ENCODE measurements around the gene ARHGAP44. TPM values are rescaled to one million over a fixed set of nuclear protein-coding genes. Genes with fewer than 3 reads are reported as not detected.
"Not testable (repeated sequence)": the region's sequence is repeated elsewhere in the genome, so short reads cannot be mapped to it uniquely, and the experiment has no call there.

Gene ARHGAP44
- polyA plus RNA-seq, 2 donors, result 0.81 to 0.96 TPM

- H3K36me3 ChIP-seq (ENCODE audit: control insufficient read depth in 2 of 2, insufficient read depth in 2 of 2, low read length in 1 of 2), result no peaks in the 10 kb centered on the region
- H3K27me3 ChIP-seq (ENCODE audit: control insufficient read depth in 1 of 2, insufficient read depth in 2 of 2, low read length in 2 of 2), result no peaks in the 10 kb centered on the region
- H3K4me3 ChIP-seq (ENCODE audit: low read depth in 1 of 2, low read length in 2 of 2), result no peak overlapping the region
- no peaks in the 10 kb centered on the region for H3K4me1 ChIP-seq (ENCODE audit: control insufficient read depth in 2 of 2, insufficient read depth in 2 of 2, low read length in 1 of 2)
- H3K9me3 ChIP-seq (ENCODE audit: control insufficient read depth in 2 of 2, insufficient read depth in 1 of 2, low read depth in 1 of 2, low read length in 1 of 2), result no peaks in the 10 kb centered on the region
- H3K27ac ChIP-seq (ENCODE audit: low read depth in 2 of 2, low read length in 1 of 2), result no peak overlapping the region
- WGBS, 2 donors, result 76 to 77% methylated on average over 8 of the region's 8 CpGs
Measured at GRCh38 chr17:12877953-12878669, 88.8 kb downstream of the ARHGAP44 start.

GRCh38 chr17:12879096-12879495 is 89.8 kb downstream of the ARHGAP44 start:
- not testable (repeated sequence) for H3K36me3 ChIP-seq (ENCODE audit: control insufficient read depth in 2 of 2, insufficient read depth in 2 of 2, low read length in 1 of 2); H3K27ac ChIP-seq (ENCODE audit: low read depth in 2 of 2, low read length in 1 of 2); H3K4me1 ChIP-seq (ENCODE audit: control insufficient read depth in 2 of 2, insufficient read depth in 2 of 2, low read length in 1 of 2); H3K9me3 ChIP-seq (ENCODE audit: control insufficient read depth in 2 of 2, insufficient read depth in 1 of 2, low read depth in 1 of 2, low read length in 1 of 2); H3K27me3 ChIP-seq (ENCODE audit: control insufficient read depth in 1 of 2, insufficient read depth in 2 of 2, low read length in 2 of 2); H3K4me3 ChIP-seq (ENCODE audit: low read depth in 1 of 2, low read length in 2 of 2)
- 88 to 90% methylated on average over 5 of the region's 5 CpGs for WGBS, 2 donors

GRCh38 chr17:12883472-12883871 is 94.2 kb downstream of the ARHGAP44 start:
- no peaks in the 10 kb centered on the region for H3K4me1 ChIP-seq (ENCODE audit: control insufficient read depth in 2 of 2, insufficient read depth in 2 of 2, low read length in 1 of 2)
- H3K9me3 ChIP-seq (ENCODE audit: control insufficient read depth in 2 of 2, insufficient read depth in 1 of 2, low read depth in 1 of 2, low read length in 1 of 2), result no peaks in the 10 kb centered on the region
- no peak overlapping the region for H3K27ac ChIP-seq (ENCODE audit: low read depth in 2 of 2, low read length in 1 of 2)
- 67 to 69% methylated on average over 2 of the region's 2 CpGs for WGBS, 2 donors
- no peak overlapping the region for H3K4me3 ChIP-seq (ENCODE audit: low read depth in 1 of 2, low read length in 2 of 2)
- H3K36me3 ChIP-seq (ENCODE audit: control insufficient read depth in 2 of 2, insufficient read depth in 2 of 2, low read length in 1 of 2), result no peaks in the 10 kb centered on the region
- no peaks in the 10 kb centered on the region for H3K27me3 ChIP-seq (ENCODE audit: control insufficient read depth in 1 of 2, insufficient read depth in 2 of 2, low read length in 2 of 2)

GRCh38 chr17:12887088-12887487 is 97.8 kb downstream of the ARHGAP44 start:
- Histone ChIP-seq H3K27ac (ENCODE audit: low read depth in 2 of 2, low read length in 1 of 2) (no peak overlapping the region), H3K36me3 (ENCODE audit: control insufficient read depth in 2 of 2, insufficient read depth in 2 of 2, low read length in 1 of 2) (no peaks in the 10 kb centered on the region), H3K4me1 (ENCODE audit: control insufficient read depth in 2 of 2, insufficient read depth in 2 of 2, low read length in 1 of 2) (no peaks in the 10 kb centered on the region), H3K4me3 (ENCODE audit: low read depth in 1 of 2, low read length in 2 of 2) (no peak overlapping the region), H3K9me3 (ENCODE audit: control insufficient read depth in 2 of 2, insufficient read depth in 1 of 2, low read depth in 1 of 2, low read length in 1 of 2) (peaks cover 0 to 3% of the 10 kb centered on the region in 2 donors), H3K27me3 (ENCODE audit: control insufficient read depth in 1 of 2, insufficient read depth in 2 of 2, low read length in 2 of 2) (no peaks in the 10 kb centered on the region)
- 80 to 96% methylated on average over 2 of the region's 2 CpGs for WGBS, 2 donors

GRCh38 chr17:12896180-12896785 is 107.0 kb downstream of the ARHGAP44 start:
- H3K27ac ChIP-seq (ENCODE audit: low read depth in 2 of 2, low read length in 1 of 2), result no peak overlapping the region
- 90 to 91% methylated on average over 11 of the region's 11 CpGs for WGBS, 2 donors
- no peak overlapping the region for H3K4me3 ChIP-seq (ENCODE audit: low read depth in 1 of 2, low read length in 2 of 2)
- no peaks in the 10 kb centered on the region for H3K27me3 ChIP-seq (ENCODE audit: control insufficient read depth in 1 of 2, insufficient read depth in 2 of 2, low read length in 2 of 2)
- no peaks in the 10 kb centered on the region for H3K4me1 ChIP-seq (ENCODE audit: control insufficient read depth in 2 of 2, insufficient read depth in 2 of 2, low read length in 1 of 2)
- H3K9me3 ChIP-seq (ENCODE audit: control insufficient read depth in 2 of 2, insufficient read depth in 1 of 2, low read depth in 1 of 2, low read length in 1 of 2), result peaks cover 0 to under 1% of the 10 kb centered on the region in 2 donors
- no peaks in the 10 kb centered on the region for H3K36me3 ChIP-seq (ENCODE audit: control insufficient read depth in 2 of 2, insufficient read depth in 2 of 2, low read length in 1 of 2)

- Histone ChIP-seq H3K9me3 (ENCODE audit: control insufficient read depth in 2 of 2, insufficient read depth in 1 of 2, low read depth in 1 of 2, low read length in 1 of 2) (no peaks in the 10 kb centered on the region), H3K27me3 (ENCODE audit: control insufficient read depth in 1 of 2, insufficient read depth in 2 of 2, low read length in 2 of 2) (no peaks in the 10 kb centered on the region), H3K36me3 (ENCODE audit: control insufficient read depth in 2 of 2, insufficient read depth in 2 of 2, low read length in 1 of 2) (no peaks in the 10 kb centered on the region), H3K27ac (ENCODE audit: low read depth in 2 of 2, low read length in 1 of 2) (no peak overlapping the region), H3K4me3 (ENCODE audit: low read depth in 1 of 2, low read length in 2 of 2) (no peak overlapping the region), H3K4me1 (ENCODE audit: control insufficient read depth in 2 of 2, insufficient read depth in 2 of 2, low read length in 1 of 2) (no peaks in the 10 kb centered on the region)
- 71 to 75% methylated on average over 3 of the region's 3 CpGs for WGBS, 2 donors
Measured at GRCh38 chr17:12898110-12898509, 108.8 kb downstream of the ARHGAP44 start.

GRCh38 chr17:12899604-12900003 is 110.3 kb downstream of the ARHGAP44 start:
- Histone ChIP-seq H3K27me3 (ENCODE audit: control insufficient read depth in 1 of 2, insufficient read depth in 2 of 2, low read length in 2 of 2) (no peaks in the 10 kb centered on the region), H3K36me3 (ENCODE audit: control insufficient read depth in 2 of 2, insufficient read depth in 2 of 2, low read length in 1 of 2) (no peaks in the 10 kb centered on the region), H3K4me3 (ENCODE audit: low read depth in 1 of 2, low read length in 2 of 2) (no peak overlapping the region), H3K27ac (ENCODE audit: low read depth in 2 of 2, low read length in 1 of 2) (no peak overlapping the region), H3K4me1 (ENCODE audit: control insufficient read depth in 2 of 2, insufficient read depth in 2 of 2, low read length in 1 of 2) (no peaks in the 10 kb centered on the region), H3K9me3 (ENCODE audit: control insufficient read depth in 2 of 2, insufficient read depth in 1 of 2, low read depth in 1 of 2, low read length in 1 of 2) (no peaks in the 10 kb centered on the region)
- 66 to 71% methylated on average over 4 of the region's 4 CpGs for WGBS, 2 donors

- Histone ChIP-seq H3K27me3 (ENCODE audit: control insufficient read depth in 1 of 2, insufficient read depth in 2 of 2, low read length in 2 of 2) (no peaks in the 10 kb centered on the region), H3K9me3 (ENCODE audit: control insufficient read depth in 2 of 2, insufficient read depth in 1 of 2, low read depth in 1 of 2, low read length in 1 of 2) (no peaks in the 10 kb centered on the region), H3K36me3 (ENCODE audit: control insufficient read depth in 2 of 2, insufficient read depth in 2 of 2, low read length in 1 of 2) (no peaks in the 10 kb centered on the region), H3K4me3 (ENCODE audit: low read depth in 1 of 2, low read length in 2 of 2) (no peak overlapping the region), H3K27ac (ENCODE audit: low read depth in 2 of 2, low read length in 1 of 2) (no peak overlapping the region), H3K4me1 (ENCODE audit: control insufficient read depth in 2 of 2, insufficient read depth in 2 of 2, low read length in 1 of 2) (no peaks in the 10 kb centered on the region)
- 86 to 88% methylated on average over 6 of the region's 6 CpGs for WGBS, 2 donors
Measured at GRCh38 chr17:12900474-12900873, 111.2 kb downstream of the ARHGAP44 start.

- Histone ChIP-seq H3K4me1 (ENCODE audit: control insufficient read depth in 2 of 2, insufficient read depth in 2 of 2, low read length in 1 of 2) (no peaks in the 10 kb centered on the region), H3K9me3 (ENCODE audit: control insufficient read depth in 2 of 2, insufficient read depth in 1 of 2, low read depth in 1 of 2, low read length in 1 of 2) (no peaks in the 10 kb centered on the region), H3K36me3 (ENCODE audit: control insufficient read depth in 2 of 2, insufficient read depth in 2 of 2, low read length in 1 of 2) (no peaks in the 10 kb centered on the region), H3K27ac (ENCODE audit: low read depth in 2 of 2, low read length in 1 of 2) (no peak overlapping the region), H3K27me3 (ENCODE audit: control insufficient read depth in 1 of 2, insufficient read depth in 2 of 2, low read length in 2 of 2) (no peaks in the 10 kb centered on the region), H3K4me3 (ENCODE audit: low read depth in 1 of 2, low read length in 2 of 2) (no peak overlapping the region)
- WGBS, 2 donors, result 76 to 80% methylated on average over 3 of the region's 3 CpGs
Measured at GRCh38 chr17:12902046-12902445, 112.7 kb downstream of the ARHGAP44 start.

GRCh38 chr17:12907477-12907876 is 118.2 kb downstream of the ARHGAP44 start:
- H3K27ac ChIP-seq (ENCODE audit: low read depth in 2 of 2, low read length in 1 of 2), result no peak overlapping the region
- H3K4me1 ChIP-seq (ENCODE audit: control insufficient read depth in 2 of 2, insufficient read depth in 2 of 2, low read length in 1 of 2), result no peaks in the 10 kb centered on the region
- no peaks in the 10 kb centered on the region for H3K36me3 ChIP-seq (ENCODE audit: control insufficient read depth in 2 of 2, insufficient read depth in 2 of 2, low read length in 1 of 2)
- H3K27me3 ChIP-seq (ENCODE audit: control insufficient read depth in 1 of 2, insufficient read depth in 2 of 2, low read length in 2 of 2), result no peaks in the 10 kb centered on the region
- H3K4me3 ChIP-seq (ENCODE audit: low read depth in 1 of 2, low read length in 2 of 2), result no peak overlapping the region
- no peaks in the 10 kb centered on the region for H3K9me3 ChIP-seq (ENCODE audit: control insufficient read depth in 2 of 2, insufficient read depth in 1 of 2, low read depth in 1 of 2, low read length in 1 of 2)

All from esophagus (tissue), 2 donors.